Measurements from ENCODE around the gene KCNMA1. TPM values are rescaled to one million over a fixed set of nuclear protein-coding genes. Genes with fewer than 3 reads are reported as not detected.

The KCNMA1 gene
- total RNA-seq, 2 donors from 2014 or later: 5.9 to 9.3 TPM

DNA sequence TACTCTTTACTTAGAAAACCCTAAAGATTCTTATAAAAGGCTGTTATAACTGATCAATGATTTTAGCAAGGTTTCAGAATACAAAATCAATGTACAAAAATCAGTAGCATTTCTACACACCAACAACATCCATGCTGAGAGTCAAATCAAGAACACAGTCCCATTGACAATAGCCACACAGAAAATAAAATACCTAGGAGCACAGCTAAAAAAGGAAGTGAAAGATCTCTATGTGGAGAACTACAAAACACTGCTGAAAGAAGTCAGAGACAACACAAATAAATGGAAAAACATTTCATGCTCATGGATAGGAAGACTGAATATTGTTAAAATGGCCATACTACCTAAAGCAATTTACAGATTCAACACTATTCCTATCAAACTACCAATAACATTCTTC lies 427.0 kb downstream of the KCNMA1 start:
- no peak for ATAC-seq
- intact Hi-C loops (cut with DNase I): no loop called here
- H3K27ac ChIP-seq: no peak overlapping the region

DNA sequence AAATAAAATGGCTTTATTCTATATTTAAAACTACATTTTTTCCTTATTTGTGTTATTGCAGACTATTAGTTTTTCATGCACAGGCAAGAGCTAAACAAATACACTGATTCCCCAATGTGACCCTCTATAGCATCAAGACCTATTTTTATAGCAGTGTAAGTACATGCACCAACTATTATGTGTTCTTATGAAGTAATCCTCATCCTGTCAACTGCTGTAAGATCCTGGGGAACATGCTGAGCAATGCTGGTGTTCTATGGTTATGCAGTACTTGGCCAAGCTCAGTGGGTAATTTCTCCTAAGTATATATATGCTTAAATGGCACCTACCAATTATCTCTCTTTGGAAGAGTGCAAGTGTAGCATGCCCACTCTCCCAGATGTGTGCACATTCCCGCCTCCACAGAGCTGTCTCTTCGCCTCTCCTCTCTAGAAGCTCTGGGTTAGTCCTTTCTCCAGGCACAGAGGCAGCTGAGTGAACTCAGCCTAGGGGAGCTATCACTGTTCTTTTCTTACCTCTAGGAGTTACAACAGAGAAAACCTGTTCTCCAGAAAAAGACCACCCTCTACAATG lies 428.8 kb downstream of the KCNMA1 start:
- TF ChIP-seq POLR2A (IDR thresholded peaks at IDR 0.05): no peak
- TF ChIP-seq, protein P1, sequence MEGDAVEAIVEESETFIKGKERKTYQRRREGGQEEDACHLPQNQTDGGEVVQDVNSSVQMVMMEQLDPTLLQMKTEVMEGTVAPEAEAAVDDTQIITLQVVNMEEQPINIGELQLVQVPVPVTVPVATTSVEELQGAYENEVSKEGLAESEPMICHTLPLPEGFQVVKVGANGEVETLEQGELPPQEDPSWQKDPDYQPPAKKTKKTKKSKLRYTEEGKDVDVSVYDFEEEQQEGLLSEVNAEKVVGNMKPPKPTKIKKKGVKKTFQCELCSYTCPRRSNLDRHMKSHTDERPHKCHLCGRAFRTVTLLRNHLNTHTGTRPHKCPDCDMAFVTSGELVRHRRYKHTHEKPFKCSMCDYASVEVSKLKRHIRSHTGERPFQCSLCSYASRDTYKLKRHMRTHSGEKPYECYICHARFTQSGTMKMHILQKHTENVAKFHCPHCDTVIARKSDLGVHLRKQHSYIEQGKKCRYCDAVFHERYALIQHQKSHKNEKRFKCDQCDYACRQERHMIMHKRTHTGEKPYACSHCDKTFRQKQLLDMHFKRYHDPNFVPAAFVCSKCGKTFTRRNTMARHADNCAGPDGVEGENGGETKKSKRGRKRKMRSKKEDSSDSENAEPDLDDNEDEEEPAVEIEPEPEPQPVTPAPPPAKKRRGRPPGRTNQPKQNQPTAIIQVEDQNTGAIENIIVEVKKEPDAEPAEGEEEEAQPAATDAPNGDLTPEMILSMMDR (IDR thresholded peaks at IDR 0.05): no peak
- ATAC-seq (no peak), DNase-seq (no peak)
- intact Hi-C loops (cut with DNase I): no loop called here
- Histone ChIP-seq H3K4me1 (no peaks in the 10 kb centered on the region), H3K9me3 (no peaks in the 10 kb centered on the region), H3K27me3 (no peaks in the 10 kb centered on the region), H3K27ac (no peak overlapping the region), H3K36me3 (replicated peaks in 1 of 2; ENCODE audit: insufficient read depth in 1 of 2, low read depth in 2 of 2) (no peaks in the 10 kb centered on the region), H3K4me3 (no peak overlapping the region)
- WGBS, 2 donors: 93 to 97% methylated on average over 2 of the region's 2 CpGs

More for the DNA sequence above, 427.0 kb downstream of the KCNMA1 start:
- TF ChIP-seq, protein P1 (IDR thresholded peaks at IDR 0.05): no peak
- TF ChIP-seq POLR2A (IDR thresholded peaks at IDR 0.05): no peak
- H3K4me3 ChIP-seq: no peak overlapping the region
- no peaks in the 10 kb centered on the region for H3K27me3 ChIP-seq
- no peaks in the 10 kb centered on the region for H3K4me1 ChIP-seq
- no peak for DNase-seq
- H3K36me3 ChIP-seq (replicated peaks in 1 of 2; ENCODE audit: insufficient read depth in 1 of 2, low read depth in 2 of 2): no peaks in the 10 kb centered on the region
- no peaks in the 10 kb centered on the region for H3K9me3 ChIP-seq

DNA sequence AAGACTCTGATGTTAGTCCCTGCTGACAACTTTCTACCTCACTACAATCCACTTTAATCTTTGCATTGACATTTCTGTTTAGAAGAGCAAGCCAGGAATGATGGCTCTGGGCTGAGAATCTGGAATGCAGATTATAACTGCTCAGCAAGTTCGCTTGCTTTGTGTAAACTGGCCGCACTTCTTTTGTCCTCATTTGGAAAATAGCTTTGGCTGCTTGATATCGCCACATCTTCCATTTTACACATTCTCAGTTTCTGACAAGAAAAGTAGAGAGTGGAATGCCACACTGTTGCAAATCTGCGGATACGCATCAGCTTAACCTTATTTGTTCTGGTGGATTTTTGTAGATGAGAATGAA lies 429.8 kb downstream of the KCNMA1 start:
- Histone ChIP-seq H3K27ac (no peak overlapping the region), H3K4me1 (no peaks in the 10 kb centered on the region), H3K9me3 (no peaks in the 10 kb centered on the region), H3K36me3 (replicated peaks in 1 of 2; ENCODE audit: insufficient read depth in 1 of 2, low read depth in 2 of 2) (no peaks in the 10 kb centered on the region), H3K4me3 (no peak overlapping the region), H3K27me3 (no peaks in the 10 kb centered on the region)
- TF ChIP-seq POLR2A (IDR thresholded peaks at IDR 0.05): no peak
- TF ChIP-seq, protein P1 (IDR thresholded peaks at IDR 0.05): no peak
- intact Hi-C loops (cut with DNase I): no loop called here
- 90 to 93% methylated on average over 5 of the region's 5 CpGs for WGBS, 2 donors
- DNase-seq: no peak
- no peak for ATAC-seq

DNA sequence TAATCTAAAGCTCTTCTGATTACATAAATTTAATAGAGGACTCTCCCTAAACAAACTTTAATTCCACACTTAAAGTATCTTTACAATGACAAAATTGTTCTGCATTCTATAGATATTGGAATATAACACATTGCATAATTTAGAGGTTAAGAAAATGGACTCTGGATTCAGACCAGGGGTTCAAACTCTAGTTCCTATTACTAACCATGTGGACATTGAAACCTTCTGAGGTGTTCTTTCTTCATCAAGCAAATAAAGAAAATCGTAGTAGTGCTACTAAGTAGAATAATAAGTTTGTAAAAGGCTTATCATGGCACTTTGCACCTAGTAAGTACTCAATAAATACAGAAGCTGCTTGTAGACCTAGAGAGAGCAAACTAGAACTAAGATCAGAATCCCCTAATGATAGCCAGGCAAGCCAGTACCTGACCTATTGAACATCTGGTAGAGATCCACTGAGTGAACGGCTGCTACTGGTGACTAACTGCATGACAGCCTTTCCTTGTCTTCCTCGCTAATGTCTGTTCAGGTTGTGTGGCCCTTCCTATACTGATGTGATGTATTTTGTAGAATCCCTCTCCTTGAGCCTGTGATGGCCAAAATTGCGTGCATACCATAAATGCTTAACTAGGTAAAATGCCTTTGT lies 430.3 kb downstream of the KCNMA1 start:
- no peak for ATAC-seq
- TF ChIP-seq POLR2A (IDR thresholded peaks at IDR 0.05): no peak
- TF ChIP-seq, protein P1 (IDR thresholded peaks at IDR 0.05): no peak
- no peak for DNase-seq
- Histone ChIP-seq H3K36me3 (replicated peaks in 1 of 2; ENCODE audit: insufficient read depth in 1 of 2, low read depth in 2 of 2) (no peaks in the 10 kb centered on the region), H3K9me3 (no peaks in the 10 kb centered on the region), H3K27me3 (no peaks in the 10 kb centered on the region), H3K4me3 (no peak overlapping the region), H3K4me1 (no peaks in the 10 kb centered on the region), H3K27ac (no peak overlapping the region)
- intact Hi-C loops (cut with DNase I): no loop called here
- WGBS, 2 donors: 82 to 88% methylated on average over 4 of the region's 4 CpGs

DNA sequence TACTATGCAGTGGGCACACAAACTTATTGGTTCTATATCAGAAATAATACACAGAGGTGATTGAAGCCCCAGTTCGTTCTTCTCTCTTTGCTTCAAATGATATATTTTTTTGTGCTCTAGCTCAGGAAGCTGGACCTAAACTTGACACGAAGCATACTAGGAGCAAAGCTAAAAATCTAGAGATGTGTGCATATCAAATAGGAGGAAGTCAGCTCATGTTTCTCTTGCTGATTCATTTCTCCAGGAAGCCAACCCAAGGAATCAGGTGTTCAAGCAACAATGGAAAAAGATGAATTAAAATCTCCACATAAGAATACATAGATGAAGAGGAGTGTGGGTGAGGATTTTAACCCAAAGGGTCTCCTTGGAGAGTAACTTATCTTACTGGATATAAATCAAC lies 432.5 kb downstream of the KCNMA1 start:
- Histone ChIP-seq H3K27me3 (no peaks in the 10 kb centered on the region), H3K27ac (no peak overlapping the region), H3K4me1 (no peaks in the 10 kb centered on the region), H3K4me3 (no peak overlapping the region), H3K9me3 (no peaks in the 10 kb centered on the region), H3K36me3 (replicated peaks in 1 of 2; ENCODE audit: insufficient read depth in 1 of 2, low read depth in 2 of 2) (no peaks in the 10 kb centered on the region)
- intact Hi-C loops (cut with DNase I): no loop called here
- WGBS, 2 donors: 72 to 92% methylated on average over 2 of the region's 2 CpGs
- ATAC-seq: no peak
- TF ChIP-seq POLR2A (IDR thresholded peaks at IDR 0.05): no peak
- TF ChIP-seq, protein P1 (IDR thresholded peaks at IDR 0.05): no peak
- DNase-seq: no peak
